ENCODE measurements around the gene CDH3.

DNA sequence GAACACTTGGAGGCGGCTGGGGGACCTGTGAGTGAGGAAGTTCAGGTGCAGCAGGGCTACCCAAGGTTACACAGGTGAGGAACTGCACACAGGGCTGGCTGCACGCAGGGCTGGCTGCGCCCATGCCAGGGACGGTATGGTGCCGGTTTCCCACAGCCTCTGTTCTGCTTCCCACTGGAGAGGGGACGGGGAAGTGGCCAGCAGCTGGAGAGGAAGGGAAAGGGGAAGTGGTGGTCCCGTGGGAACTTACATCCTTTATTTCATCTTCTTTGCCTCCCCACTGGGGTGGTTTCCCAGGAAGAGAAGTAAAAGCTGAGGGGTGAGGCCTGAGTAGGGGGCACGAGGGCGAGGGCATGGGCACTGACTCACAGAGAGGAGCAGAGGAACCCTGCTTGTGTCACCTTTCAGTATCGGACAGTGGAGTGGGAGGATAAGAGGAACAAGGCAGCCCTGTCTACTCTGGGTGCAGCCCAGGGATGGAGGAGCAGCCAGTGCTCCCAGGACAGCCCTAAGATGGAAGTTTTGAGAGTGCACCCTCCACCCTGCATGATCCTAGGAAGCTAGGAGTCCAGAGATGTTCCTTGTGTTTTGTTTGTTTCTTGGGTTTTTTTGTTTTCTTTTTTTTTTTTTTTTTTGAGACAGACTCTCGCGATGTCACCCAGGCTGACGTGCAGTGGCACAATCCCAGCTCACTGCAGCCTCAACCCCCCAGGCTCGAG lies 66.5 kb downstream of the CDH3 start:
- TF ChIP-seq, protein P1, sequence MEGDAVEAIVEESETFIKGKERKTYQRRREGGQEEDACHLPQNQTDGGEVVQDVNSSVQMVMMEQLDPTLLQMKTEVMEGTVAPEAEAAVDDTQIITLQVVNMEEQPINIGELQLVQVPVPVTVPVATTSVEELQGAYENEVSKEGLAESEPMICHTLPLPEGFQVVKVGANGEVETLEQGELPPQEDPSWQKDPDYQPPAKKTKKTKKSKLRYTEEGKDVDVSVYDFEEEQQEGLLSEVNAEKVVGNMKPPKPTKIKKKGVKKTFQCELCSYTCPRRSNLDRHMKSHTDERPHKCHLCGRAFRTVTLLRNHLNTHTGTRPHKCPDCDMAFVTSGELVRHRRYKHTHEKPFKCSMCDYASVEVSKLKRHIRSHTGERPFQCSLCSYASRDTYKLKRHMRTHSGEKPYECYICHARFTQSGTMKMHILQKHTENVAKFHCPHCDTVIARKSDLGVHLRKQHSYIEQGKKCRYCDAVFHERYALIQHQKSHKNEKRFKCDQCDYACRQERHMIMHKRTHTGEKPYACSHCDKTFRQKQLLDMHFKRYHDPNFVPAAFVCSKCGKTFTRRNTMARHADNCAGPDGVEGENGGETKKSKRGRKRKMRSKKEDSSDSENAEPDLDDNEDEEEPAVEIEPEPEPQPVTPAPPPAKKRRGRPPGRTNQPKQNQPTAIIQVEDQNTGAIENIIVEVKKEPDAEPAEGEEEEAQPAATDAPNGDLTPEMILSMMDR (IDR thresholded peaks at IDR 0.05; ENCODE audit: poor library complexity) = no peak
- TF ChIP-seq EZH2phosphoT487 (IDR thresholded peaks at IDR 0.05; ENCODE audit: low read depth, severe bottlenecking, unreplicated experiment) = no peak
- no peak for TF ChIP-seq EZH2 (IDR thresholded peaks at IDR 0.05; ENCODE audit: borderline replicate concordance)

Measured in hepatocyte (in vitro differentiated cells).